Measurements from ENCODE around the gene SPNS3. TPM values are rescaled to one million over a fixed set of nuclear protein-coding genes. Genes with fewer than 3 reads are reported as not detected.

Gene SPNS3
- polyA plus RNA-seq, 1 of the 3 experiments (the other 2 are of a cell fraction), result 0.05 TPM

GRCh38 chr17:4512156-4513112 lies 78.7 kb downstream of the SPNS3 start:
- H3K9ac ChIP-seq, result no peak overlapping the region
- no peaks in the 10 kb centered on the region; a peak in 1 of 4 replicates for H3K4me1 ChIP-seq (ENCODE audit: control insufficient read depth in 1 of 2, insufficient read depth in 2 of 2, low read depth in 1 of 2, low read length in 1 of 2)
- H4K20me1 ChIP-seq (ENCODE audit: insufficient read depth), result no peaks in the 10 kb centered on the region
- H3K27me3 ChIP-seq (ENCODE audit: insufficient read depth), result no peaks in the 10 kb centered on the region
- H3K36me3 ChIP-seq (replicated peaks in 1 of 2; ENCODE audit: control insufficient read depth in 1 of 2, insufficient read depth in 2 of 2, low read length in 1 of 2), result no peaks in the 10 kb centered on the region
- DNase-seq, result no peak
- WGBS (ENCODE audit: low lambda C conversion rate), result 83% methylated on average over 29 of the region's 31 CpGs
- TF ChIP-seq YY1 (IDR thresholded peaks at IDR 0.05; ENCODE audit: low read depth), result no peak
- TF ChIP-seq PBX3 (IDR thresholded peaks at IDR 0.05), result no peak
- no peak for TF ChIP-seq FOSL2 (IDR thresholded peaks at IDR 0.05; ENCODE audit: borderline replicate concordance, low read depth)
- no peak for TF ChIP-seq MXI1 (IDR thresholded peaks at IDR 0.05; ENCODE audit: low read depth, low read length)
- no peak for TF ChIP-seq NFIC (IDR thresholded peaks at IDR 0.05; ENCODE audit: borderline replicate concordance)
- TF ChIP-seq MAX (IDR thresholded peaks at IDR 0.05; ENCODE audit: low read depth), result no peak
- TF ChIP-seq RFX5 (IDR thresholded peaks at IDR 0.05; ENCODE audit: low read length), result no peak
- no peak for TF ChIP-seq FOXJ3 (CRISPR knock-in tag; IDR thresholded peaks at IDR 0.05)
- no peak for TF ChIP-seq MEF2A (IDR thresholded peaks at IDR 0.05; ENCODE audit: borderline replicate concordance, low read depth)
- no peak for TF ChIP-seq ZBTB33 (IDR thresholded peaks at IDR 0.05; ENCODE audit: borderline replicate concordance, low read depth)
- TF ChIP-seq, protein P1, sequence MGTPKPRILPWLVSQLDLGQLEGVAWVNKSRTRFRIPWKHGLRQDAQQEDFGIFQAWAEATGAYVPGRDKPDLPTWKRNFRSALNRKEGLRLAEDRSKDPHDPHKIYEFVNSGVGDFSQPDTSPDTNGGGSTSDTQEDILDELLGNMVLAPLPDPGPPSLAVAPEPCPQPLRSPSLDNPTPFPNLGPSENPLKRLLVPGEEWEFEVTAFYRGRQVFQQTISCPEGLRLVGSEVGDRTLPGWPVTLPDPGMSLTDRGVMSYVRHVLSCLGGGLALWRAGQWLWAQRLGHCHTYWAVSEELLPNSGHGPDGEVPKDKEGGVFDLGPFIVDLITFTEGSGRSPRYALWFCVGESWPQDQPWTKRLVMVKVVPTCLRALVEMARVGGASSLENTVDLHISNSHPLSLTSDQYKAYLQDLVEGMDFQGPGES (IDR thresholded peaks at IDR 0.05; ENCODE audit: low read depth, low read length), result no peak
- no peak for TF ChIP-seq GABPA (IDR thresholded peaks at IDR 0.05; ENCODE audit: low read depth)
- TF ChIP-seq SMC3 (IDR thresholded peaks at IDR 0.05; ENCODE audit: low read depth, low read length), result no peak
- TF ChIP-seq, protein P2, sequence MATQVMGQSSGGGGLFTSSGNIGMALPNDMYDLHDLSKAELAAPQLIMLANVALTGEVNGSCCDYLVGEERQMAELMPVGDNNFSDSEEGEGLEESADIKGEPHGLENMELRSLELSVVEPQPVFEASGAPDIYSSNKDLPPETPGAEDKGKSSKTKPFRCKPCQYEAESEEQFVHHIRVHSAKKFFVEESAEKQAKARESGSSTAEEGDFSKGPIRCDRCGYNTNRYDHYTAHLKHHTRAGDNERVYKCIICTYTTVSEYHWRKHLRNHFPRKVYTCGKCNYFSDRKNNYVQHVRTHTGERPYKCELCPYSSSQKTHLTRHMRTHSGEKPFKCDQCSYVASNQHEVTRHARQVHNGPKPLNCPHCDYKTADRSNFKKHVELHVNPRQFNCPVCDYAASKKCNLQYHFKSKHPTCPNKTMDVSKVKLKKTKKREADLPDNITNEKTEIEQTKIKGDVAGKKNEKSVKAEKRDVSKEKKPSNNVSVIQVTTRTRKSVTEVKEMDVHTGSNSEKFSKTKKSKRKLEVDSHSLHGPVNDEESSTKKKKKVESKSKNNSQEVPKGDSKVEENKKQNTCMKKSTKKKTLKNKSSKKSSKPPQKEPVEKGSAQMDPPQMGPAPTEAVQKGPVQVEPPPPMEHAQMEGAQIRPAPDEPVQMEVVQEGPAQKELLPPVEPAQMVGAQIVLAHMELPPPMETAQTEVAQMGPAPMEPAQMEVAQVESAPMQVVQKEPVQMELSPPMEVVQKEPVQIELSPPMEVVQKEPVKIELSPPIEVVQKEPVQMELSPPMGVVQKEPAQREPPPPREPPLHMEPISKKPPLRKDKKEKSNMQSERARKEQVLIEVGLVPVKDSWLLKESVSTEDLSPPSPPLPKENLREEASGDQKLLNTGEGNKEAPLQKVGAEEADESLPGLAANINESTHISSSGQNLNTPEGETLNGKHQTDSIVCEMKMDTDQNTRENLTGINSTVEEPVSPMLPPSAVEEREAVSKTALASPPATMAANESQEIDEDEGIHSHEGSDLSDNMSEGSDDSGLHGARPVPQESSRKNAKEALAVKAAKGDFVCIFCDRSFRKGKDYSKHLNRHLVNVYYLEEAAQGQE (IDR thresholded peaks at IDR 0.05; ENCODE audit: low read depth, low read length), result no peak
- TF ChIP-seq ELF1 (IDR thresholded peaks at IDR 0.05), result no peak
- no peak for TF ChIP-seq TCF12 (IDR thresholded peaks at IDR 0.05)
- TF ChIP-seq, protein P3, sequence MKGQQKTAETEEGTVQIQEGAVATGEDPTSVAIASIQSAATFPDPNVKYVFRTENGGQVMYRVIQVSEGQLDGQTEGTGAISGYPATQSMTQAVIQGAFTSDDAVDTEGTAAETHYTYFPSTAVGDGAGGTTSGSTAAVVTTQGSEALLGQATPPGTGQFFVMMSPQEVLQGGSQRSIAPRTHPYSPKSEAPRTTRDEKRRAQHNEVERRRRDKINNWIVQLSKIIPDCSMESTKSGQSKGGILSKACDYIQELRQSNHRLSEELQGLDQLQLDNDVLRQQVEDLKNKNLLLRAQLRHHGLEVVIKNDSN (IDR thresholded peaks at IDR 0.05; ENCODE audit: borderline replicate concordance, low read depth), result no peak
- TF ChIP-seq SIN3A (IDR thresholded peaks at IDR 0.05; ENCODE audit: borderline replicate concordance, low read depth, low read length), result no peak
- TF ChIP-seq NRF1 (IDR thresholded peaks at IDR 0.05; ENCODE audit: low read depth, low read length), result no peak
- no peak for TF ChIP-seq TEAD4 (IDR thresholded peaks at IDR 0.05; ENCODE audit: borderline replicate concordance, insufficient read depth)
- H3K27ac ChIP-seq (ENCODE audit: low read depth in 2 of 2, low read length in 1 of 2), result no peak overlapping the region
- ChIA-PET CTCF (interaction anchor here (0.6 kb wide), 1 partner anchor 35 kb away, joined by 4 read pairs; no protein-coding TSS in a partner anchor), POLR2A (no interaction called here)
- no peaks in the 10 kb centered on the region for H3K9me2 ChIP-seq
- H3K4me2 ChIP-seq, result no peak overlapping the region
- no peaks in the 10 kb centered on the region for H3K9me3 ChIP-seq
- H3K4me3 ChIP-seq (ENCODE audit: low read depth in 2 of 2, low read length in 1 of 2), result no peak overlapping the region
- H3K79me2 ChIP-seq (ENCODE audit: insufficient read depth), result no peaks in the 10 kb centered on the region
- H3F3A ChIP-seq (replicated peaks; ENCODE audit: insufficient read depth), result no peaks in the 10 kb centered on the region
- H2AFZ ChIP-seq (ENCODE audit: low read depth), result no peak overlapping the region
